Sigmoid colon (tissue), 4 donors: Measurements from ENCODE around the gene ACP7.

Experiments
- CTCF ChIP-seq, 4 experiments: fragments of 450-650 bp in 3 of 4; fragments of 200-600 bp in 1 of 4; IDR thresholded peaks; one replicate each; pipeline ENCODE4 v1.5.1; 2016 to 2019; ENCODE audit warnings: antibody characterized with exemption in 4 of 4, mild to moderate bottlenecking in 3 of 4, moderate library complexity in 2 of 4
- POLR2A ChIP-seq, 2 donors: fragments of 450-650 bp; IDR thresholded peaks; one replicate each; pipeline ENCODE4 v1.6.1; 2016; ENCODE audit warnings: antibody characterized with exemption in 2 of 2, mild to moderate bottlenecking in 2 of 2, moderate library complexity in 2 of 2
- POLR2AphosphoS5 ChIP-seq, 4 donors: sonication (generic); formaldehyde crosslinking; IDR thresholded peaks; one replicate each; pipeline ENCODE4 v1.6.1; 2017; ENCODE audit warnings: antibody characterized with exemption in 4 of 4

- TF ChIP-seq POLR2A (IDR thresholded peaks at IDR 0.05) (no peak), CTCF (IDR thresholded peaks at IDR 0.05) (no peak), POLR2AphosphoS5 (IDR thresholded peaks at IDR 0.05) (no peak)
Observed at GRCh38 chr19:39036581-39036980, 47.6 kb upstream of the ACP7 start.
